Liver (tissue), 9 donors: ENCODE results near the gene RAB4A. TPM values are rescaled to one million over a fixed set of nuclear protein-coding genes. Genes with fewer than 3 reads are reported as not detected.

Experiments used
- DNase-seq: peaks from one replicate; pipeline ENCODE4 v3.0.0-alpha.2; 2017; ENCODE audit warnings: low spot score
- H3K27ac ChIP-seq, 2 donors: one replicate each; pipeline ENCODE4 v1.7.0; 2013; ENCODE audit warnings: inconsistent platforms in 2 of 2, low read length in 2 of 2, control low read depth in 1 of 2, low read depth in 1 of 2, mild to moderate bottlenecking in 1 of 2
- H3K27me3 ChIP-seq, 4 donors: one replicate each; pipeline versions ENCODE4 v1.6.1 to v1.7.0; 2013; ENCODE audit warnings: low read length in 3 of 4, inconsistent platforms in 1 of 4, mild to moderate bottlenecking in 1 of 4, moderate library complexity in 1 of 4; ENCODE audit not compliant: control insufficient read depth in 4 of 4, insufficient read depth in 4 of 4
- H3K36me3 ChIP-seq, 4 donors: one replicate each; pipeline versions ENCODE4 v1.6.1 to v1.7.0; 2013; ENCODE audit warnings: low read length in 3 of 4, mild to moderate bottlenecking in 3 of 4, low read depth in 1 of 4, moderate library complexity in 1 of 4; ENCODE audit not compliant: control insufficient read depth in 4 of 4, insufficient read depth in 3 of 4
- H3K4me1 ChIP-seq, 4 donors: one replicate each; pipeline versions ENCODE4 v1.6.1 to v1.7.0; 2013; ENCODE audit warnings: low read length in 3 of 4, mild to moderate bottlenecking in 3 of 4, moderate library complexity in 1 of 4; ENCODE audit not compliant: control insufficient read depth in 4 of 4, insufficient read depth in 4 of 4
- H3K4me3 ChIP-seq, 3 donors: one replicate each; pipeline versions ENCODE4 v1.6.1 to v1.7.0; 2013; ENCODE audit warnings: low read length in 3 of 3, control low read depth in 1 of 3, low read depth in 1 of 3, mild to moderate bottlenecking in 1 of 3
- H3K9ac ChIP-seq, 2 donors: one replicate each; pipeline ENCODE4 v1.7.0; 2013; ENCODE audit warnings: low read length in 2 of 2, mild to moderate bottlenecking in 2 of 2, moderate library complexity in 2 of 2, control low read depth in 1 of 2, low read depth in 1 of 2
- H3K9me3 ChIP-seq, 4 donors: one replicate each; pipeline versions ENCODE4 v1.6.1 to v1.7.0; 2013; ENCODE audit warnings: low read length in 3 of 4; ENCODE audit not compliant: control insufficient read depth in 4 of 4
- ATF3 ChIP-seq: IDR thresholded peaks from 2 replicates; pipeline ENCODE4 v1.6.1; 2016; ENCODE audit warnings: antibody characterized with exemption
- EGR1 ChIP-seq, 2 donors: IDR thresholded peaks; 2 replicates each; pipeline ENCODE4 v1.6.1; 2016 to 2018; ENCODE audit warnings: antibody characterized with exemption in 2 of 2, low read depth in 2 of 2
- MAX ChIP-seq: IDR thresholded peaks from 2 replicates; pipeline ENCODE4 v1.6.1; 2016; ENCODE audit warnings: antibody characterized with exemption
- polyA plus RNA-seq, 2 donors: library from polyadenylated mRNA; stranded (reverse) in 1 of 2; unstranded in 1 of 2; fragments of 200-250 nt in 1 of 2; fragments of >200 nt in 1 of 2; fragmentation: Nextera tagmentation in 1 of 2; extraction: Ambion mirVana in 1 of 2; gene quantifications; one replicate each; pipeline versions ENCODE4 v1.2.1 to v1.2.3, GENCODE V29; 2013 to 2015
- total RNA-seq, 2 donors: library from RNA; depleted of rRNA; stranded (reverse); fragments of >200 nt; gene quantifications; one replicate each; pipeline ENCODE4 v1.2.3, GENCODE V29; 2014
- donor health status: healthy.
- donor health status: healthy.
- donor health status: healthy.
- donor health status: healthy.
- donor health status: healthy.

The RAB4A gene
- total and polyA plus RNA-seq, 4 donors = 16.5 to 51.9 (median 29.5) TPM

GRCh38 chr1:229354226-229354625 is 83.3 kb downstream of the RAB4A start:
- TF ChIP-seq EGR1 (IDR thresholded peaks at IDR 0.05; ENCODE audit: low read depth in 2 of 2) = no peak
- no peak for TF ChIP-seq MAX
- TF ChIP-seq ATF3 = no peak
- Histone ChIP-seq H3K4me1 (no peaks in the 10 kb centered on the region), H3K9ac (no peak overlapping the region), H3K4me3 (no peak overlapping the region), H3K27me3 (no peaks in the 10 kb centered on the region), H3K9me3 (peaks cover 0 to 6% (median 2%) of the 10 kb centered on the region in 4 donors), H3K36me3 (no peaks in the 10 kb centered on the region), H3K27ac (no peak overlapping the region)
- DNase-seq = no peak

Other genes with a start within 250 kb of the RAB4A start
- gene CCSAP, start 71.9 kb downstream of the RAB4A start, total RNA-seq = 1 to 10 TPM; 1.6 to 4.6 TPM
- 1 to 10 TPM in 1 of 2 donors, under 1 TPM in 1; 0.77 to 1.8 TPM for gene CCSAP, start 71.9 kb downstream of the RAB4A start, polyA plus RNA-seq
- gene ACTA1, start 163.0 kb downstream of the RAB4A start, total RNA-seq = under 1 TPM; 0.08 to 0.33 TPM
- gene ACTA1, start 163.0 kb downstream of the RAB4A start, polyA plus RNA-seq = under 1 TPM in 1 of 2 donors, not detected in 1; 0.06 TPM
- 10 to 100 TPM; 13.8 to 22.7 TPM for gene NUP133, start 237.2 kb downstream of the RAB4A start, total RNA-seq
- gene NUP133, start 237.2 kb downstream of the RAB4A start, polyA plus RNA-seq = 1 to 10 TPM; 5.7 to 7.0 TPM